Sigmoid colon (tissue), 7 donors: ENCODE data around the gene FAM131C. TPM values are rescaled to one million over a fixed set of nuclear protein-coding genes. Genes with fewer than 3 reads are reported as not detected.

Source experiments
- DNase-seq: peaks from one replicate; pipeline ENCODE4 v3.0.0-alpha.2; 2019
- H3K27ac ChIP-seq, 4 donors: fragments of 200-600 bp; sonication (generic); one replicate each; pipeline ENCODE4 v1.5.1; 2016 to 2019; ENCODE audit warnings: mild to moderate bottlenecking in 1 of 4
- H3K27me3 ChIP-seq, 3 donors: fragments of 200-600 bp; sonication (generic); one replicate each; pipeline ENCODE4 v1.5.1; 2019; ENCODE audit warnings: mild to moderate bottlenecking in 1 of 3
- H3K36me3 ChIP-seq, 4 donors: fragments of 200-600 bp; sonication (generic); one replicate each; pipeline ENCODE4 v1.5.1; 2016 to 2019
- H3K4me1 ChIP-seq, 4 donors: fragments of 200-600 bp; sonication (generic); one replicate each; pipeline ENCODE4 v1.5.1; 2017 to 2019
- H3K4me3 ChIP-seq, 4 donors: fragments of 200-600 bp; sonication (generic); one replicate each; pipeline ENCODE4 v1.5.1; 2017 to 2019; ENCODE audit warnings: mild to moderate bottlenecking in 2 of 4, moderate library complexity in 1 of 4
- H3K9me3 ChIP-seq, 4 donors: fragments of 200-600 bp in 3 of 4; sonication (generic) in 3 of 4; one replicate each; pipeline versions ENCODE4 v1.5.1 to v1.6.1; 2013 to 2019
- CTCF ChIP-seq, 4 experiments: fragments of 450-650 bp in 3 of 4; fragments of 200-600 bp in 1 of 4; IDR thresholded peaks; one replicate each; pipeline ENCODE4 v1.5.1; 2016 to 2019; ENCODE audit warnings: antibody characterized with exemption in 4 of 4, mild to moderate bottlenecking in 3 of 4, moderate library complexity in 2 of 4
- EP300 ChIP-seq, 4 donors: sonication (generic); formaldehyde crosslinking; IDR thresholded peaks; one replicate each; pipeline ENCODE4 v1.6.1; 2017; ENCODE audit warnings: antibody characterized with exemption in 4 of 4
- POLR2A ChIP-seq, 2 donors: fragments of 450-650 bp; IDR thresholded peaks; one replicate each; pipeline ENCODE4 v1.6.1; 2016; ENCODE audit warnings: antibody characterized with exemption in 2 of 2, mild to moderate bottlenecking in 2 of 2, moderate library complexity in 2 of 2
- POLR2AphosphoS5 ChIP-seq, 4 donors: sonication (generic); formaldehyde crosslinking; IDR thresholded peaks; one replicate each; pipeline ENCODE4 v1.6.1; 2017; ENCODE audit warnings: antibody characterized with exemption in 4 of 4
- WGBS, 2 donors: extraction: QIAGEN DNeasy Blood & Tissue Kit; methylation state at CpG; one replicate each; pipeline ENCODE4 v1.1.7; 2013; 5-methylcytosine and 5-hydroxymethylcytosine counted together
- intact Hi-C: fragments of 100-400 bp; cut with DNase I; formaldehyde crosslinking; loops from one replicate; pipeline ENCODE4 v1.15.1; 2023
- polyA plus RNA-seq, 3 donors: library from polyadenylated mRNA; stranded (reverse); fragments of 200-250 nt; gene quantifications; one replicate each; pipeline ENCODE4 v1.2.3, GENCODE V29; 2013
- total RNA-seq, 4 donors: library from RNA; depleted of rRNA; stranded (reverse); fragments of >200 nt; gene quantifications; one replicate each; pipeline ENCODE4 v1.1.0, GENCODE V29; 2016
- donor health status: healthy with polysubstance abuse.
- donor health status: Bipolar disorder and iron deficiency.
- donor health status: healthy.

FAM131C gene
- total and polyA plus RNA-seq, 7 donors = 0.12 to 0.81 TPM; not detected in 5

- no peak for DNase-seq
- Histone ChIP-seq H3K9me3 (no peaks in the 10 kb centered on the region), H3K36me3 (no peaks in the 10 kb centered on the region), H3K27ac (no peak overlapping the region), H3K27me3 (no peaks in the 10 kb centered on the region), H3K4me3 (no peak overlapping the region), H3K4me1 (peaks cover 0 to 19% (median 3%) of the 10 kb centered on the region in 4 donors)
- TF ChIP-seq EP300 (IDR thresholded peaks at IDR 0.05) (no peak), POLR2AphosphoS5 (IDR thresholded peaks at IDR 0.05) (no peak), CTCF (IDR thresholded peaks at IDR 0.05) (no peak), POLR2A (IDR thresholded peaks at IDR 0.05) (no peak)
- intact Hi-C loops = no loop called here
- WGBS, 2 donors = 82% methylated on average over 16 of the region's 16 CpGs
These were observed 42.6 kb upstream of the FAM131C start for GRCh38 chr1:16116002-16116401.

GRCh38 chr1:16115468-16115983 is 42.1 kb upstream of the FAM131C start:
- H3K4me1 ChIP-seq = peaks cover 0 to 19% (median 3%) of the 10 kb centered on the region in 4 donors
- no peaks in the 10 kb centered on the region for H3K27me3 ChIP-seq
- no peak for DNase-seq
- no peak overlapping the region for H3K4me3 ChIP-seq
- no peak for TF ChIP-seq EP300 (IDR thresholded peaks at IDR 0.05)
- TF ChIP-seq POLR2A (IDR thresholded peaks at IDR 0.05) = no peak
- TF ChIP-seq CTCF (IDR thresholded peaks at IDR 0.05) = no peak
- no peak for TF ChIP-seq POLR2AphosphoS5 (IDR thresholded peaks at IDR 0.05)
- 77% methylated on average over 6 of the region's 6 CpGs for WGBS, 2 donors
- no peaks in the 10 kb centered on the region for H3K36me3 ChIP-seq
- intact Hi-C loops = no loop called here
- no peaks in the 10 kb centered on the region for H3K9me3 ChIP-seq
- no peak overlapping the region for H3K27ac ChIP-seq

- Histone ChIP-seq H3K27me3 (no peaks in the 10 kb centered on the region), H3K4me3 (no peak overlapping the region), H3K9me3 (no peaks in the 10 kb centered on the region), H3K36me3 (no peaks in the 10 kb centered on the region), H3K4me1 (peaks cover 0 to 19% (median 3%) of the 10 kb centered on the region in 4 donors), H3K27ac (no peak overlapping the region)
- intact Hi-C loops = no loop called here
- DNase-seq = no peak
- 87 to 90% methylated on average over 23 of the region's 23 CpGs for WGBS, 2 donors
- no peak for TF ChIP-seq POLR2AphosphoS5 (IDR thresholded peaks at IDR 0.05)
- TF ChIP-seq CTCF (IDR thresholded peaks at IDR 0.05) = no peak
- TF ChIP-seq EP300 (IDR thresholded peaks at IDR 0.05) = no peak
- TF ChIP-seq POLR2A (IDR thresholded peaks at IDR 0.05) = no peak
These were observed 41.3 kb upstream of the FAM131C start for GRCh38 chr1:16114527-16115467.

GRCh38 chr1:16112596-16113555 is 39.4 kb upstream of the FAM131C start:
- no peak overlapping the region for H3K4me3 ChIP-seq
- no peak overlapping the region for H3K27ac ChIP-seq
- no peaks in the 10 kb centered on the region for H3K27me3 ChIP-seq
- DNase-seq = no peak
- H3K36me3 ChIP-seq = no peaks in the 10 kb centered on the region
- H3K9me3 ChIP-seq = peaks cover 0 to 7% (median 5%) of the 10 kb centered on the region in 4 donors
- intact Hi-C loops = no loop called here
- TF ChIP-seq EP300 (IDR thresholded peaks at IDR 0.05) (no peak), POLR2AphosphoS5 (IDR thresholded peaks at IDR 0.05) (no peak), POLR2A (IDR thresholded peaks at IDR 0.05) (no peak), CTCF (IDR thresholded peaks at IDR 0.05) (no peak)
- WGBS, 2 donors = 57 to 74% methylated on average over 14 of the region's 14 CpGs
- H3K4me1 ChIP-seq = peaks cover 0 to 19% (median 3%) of the 10 kb centered on the region in 4 donors
